K562 (cell line): ENCODE data around the gene PATL1. TPM values are rescaled to one million over a fixed set of nuclear protein-coding genes. Genes with fewer than 3 reads are reported as not detected.

Experiments used
- CHD7 ChIP-seq: fragments of 200-600 bp; sonication (generic); IDR thresholded peaks from one replicate; pipeline ENCODE4 v1.6.1; 2012; ENCODE audit warnings: mild to moderate bottlenecking, low read depth, low read length, inconsistent platforms
- SREBF1 ChIP-seq: fragments of 150-350 bp; IDR thresholded peaks from 2 replicates; pipeline ENCODE4 v1.6.1; 2014; ENCODE audit warnings: antibody characterized with exemption, low read depth, low read length, borderline replicate concordance
- TAF7 ChIP-seq: fragments of 450-650 bp; IDR thresholded peaks from 2 replicates; pipeline ENCODE4 v1.6.1; 2016; ENCODE audit warnings: missing genetic modification characterization, missing compliant biosample characterization
- ZNF592 ChIP-seq: fragments of 450-650 bp; IDR thresholded peaks from 2 replicates; pipeline ENCODE4 v1.6.1; 2017; ENCODE audit warnings: antibody characterized with exemption, mild to moderate bottlenecking
- ZNF639 ChIP-seq, 2 experiments: fragments of 200-800 bp in 1 of 2; sonication (Bioruptor generic) in 1 of 2; sonication (generic) in 1 of 2; formaldehyde crosslinking in 1 of 2; IDR thresholded peaks in 1 of 2; conservative IDR thresholded peaks in 1 of 2; 2 replicates each; pipeline versions ENCODE4 v1.5.0 to v1.6.1; 2016 to 2020; ENCODE audit warnings: missing compliant biosample characterization in 1 of 2, missing genetic modification characterization in 1 of 2, missing genetic modification reagents in 1 of 2
- polyA plus RNA-seq, 8 experiments: library from polyadenylated mRNA; depleted of rRNA in 4 of 8; stranded (reverse) in 5 of 8; unstranded in 3 of 8; fragments of >200 nt; fragmentation: Nextera tagmentation in 2 of 8; fragmentation: Illumina TruSeq in 1 of 8; extraction: Ambion mirVana in 2 of 8; extraction: Trizol in 1 of 8; gene quantifications; 2 replicates each; pipeline versions ENCODE4 v1.2.1 to v1.2.3, GENCODE V29; 2011 to 2014; ENCODE audit warnings: inconsistent platforms in 1 of 8, missing spikeins in 1 of 8
- total RNA-seq, 7 experiments: library from RNA; depleted of rRNA in 6 of 7; stranded (reverse); fragments of >200 nt in 6 of 7; fragmentation: Illumina TruSeq in 2 of 7; extraction: Trizol in 2 of 7; gene quantifications; 2 replicates each; pipeline versions ENCODE4 v1.2.1 to v1.2.3, GENCODE V29; 2011 to 2021; ENCODE audit warnings: low replicate concordance in 1 of 7
- TF ChIP-seq, protein P1 (sequence below): sonication (generic); formaldehyde crosslinking; IDR thresholded peaks from 2 replicates; pipeline ENCODE4 v1.8.1; 2023; ENCODE audit warnings: mild to moderate bottlenecking, missing genetic modification reagents

Gene PATL1
- total and polyA plus RNA-seq, 9 of the 15 experiments (the other 6 are each of a cell fraction or from before 2014, with no cell fraction given): 3.2 to 48.0 (median 16.4) TPM

DNA sequence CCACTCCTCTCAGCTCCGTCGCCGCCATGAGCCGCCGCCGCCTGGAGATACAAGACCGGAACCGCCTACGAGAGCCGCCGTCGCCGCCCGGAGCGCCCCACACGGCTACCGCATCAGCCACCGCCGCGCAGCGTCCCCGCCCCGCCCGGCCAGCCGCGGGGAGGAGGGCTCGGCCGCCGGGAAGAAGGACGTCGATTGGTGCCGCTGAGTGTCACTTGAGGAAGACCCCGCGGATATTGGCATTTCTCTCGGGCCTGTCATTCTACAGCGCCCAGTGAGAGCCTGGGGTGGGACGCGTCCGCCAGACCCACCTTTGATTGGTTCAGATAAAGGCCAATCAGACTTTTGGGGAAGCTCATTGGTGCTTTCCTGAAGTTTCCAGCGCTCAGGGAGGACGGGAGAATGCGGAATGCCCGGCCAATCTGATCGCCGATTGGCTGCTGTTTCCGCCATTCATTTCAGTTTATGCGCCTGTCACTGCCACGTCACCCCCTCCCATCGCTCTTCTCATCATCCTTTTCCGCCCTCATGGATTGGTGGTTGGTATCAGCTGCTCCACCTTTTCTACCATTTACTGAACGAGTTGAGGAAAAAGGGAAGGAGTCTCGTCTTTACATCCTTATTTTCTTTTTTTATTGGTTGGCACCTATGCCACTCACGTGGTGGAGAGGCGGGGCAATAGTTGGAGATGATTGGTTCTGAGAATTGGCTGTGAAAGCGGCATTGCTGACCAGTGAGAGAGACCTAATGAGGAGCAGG, 53.0 kb downstream of the PATL1 start, which contains the start of gene OSBP (continued):
- TF ChIP-seq CHD7: no peak
- TF ChIP-seq ZNF592: no peak
- peak; percentile 74; the same call in 1 of the 2 replicates for TF ChIP-seq SREBF1
- TF ChIP-seq TAF7 (tag): no peak
- peak in 1 of 2 experiments; percentile 95; a peak in 2 of 4 replicates for TF ChIP-seq ZNF639 (CRISPR knock-in tag; conservative IDR thresholded peaks at IDR 0.05 in 1 of 2, IDR thresholded peaks at IDR 0.05 in 1 of 2)
- TF ChIP-seq, protein P1, sequence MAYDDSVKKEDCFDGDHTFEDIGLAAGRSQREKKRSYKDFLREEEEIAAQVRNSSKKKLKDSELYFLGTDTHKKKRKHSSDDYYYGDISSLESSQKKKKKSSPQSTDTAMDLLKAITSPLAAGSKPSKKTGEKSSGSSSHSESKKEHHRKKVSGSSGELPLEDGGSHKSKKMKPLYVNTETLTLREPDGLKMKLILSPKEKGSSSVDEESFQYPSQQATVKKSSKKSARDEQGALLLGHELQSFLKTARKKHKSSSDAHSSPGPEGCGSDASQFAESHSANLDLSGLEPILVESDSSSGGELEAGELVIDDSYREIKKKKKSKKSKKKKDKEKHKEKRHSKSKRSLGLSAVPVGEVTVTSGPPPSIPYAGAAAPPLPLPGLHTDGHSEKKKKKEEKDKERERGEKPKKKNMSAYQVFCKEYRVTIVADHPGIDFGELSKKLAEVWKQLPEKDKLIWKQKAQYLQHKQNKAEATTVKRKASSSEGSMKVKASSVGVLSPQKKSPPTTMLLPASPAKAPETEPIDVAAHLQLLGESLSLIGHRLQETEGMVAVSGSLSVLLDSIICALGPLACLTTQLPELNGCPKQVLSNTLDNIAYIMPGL: no peak
